HCT116 (cell line): Measurements from ENCODE around the gene ZBTB2. TPM values are rescaled to one million over a fixed set of nuclear protein-coding genes. Genes with fewer than 3 reads are reported as not detected.

Experiments
- ATAC-seq: fragments of 200-7000 bp; cut with Tn5 transposase; 2 replicates; pipeline ENCODE4 v1.9.1; 2020; ENCODE audit warnings: mild to moderate bottlenecking, moderate library complexity
- BruUV-seq: library from RNA; stranded (reverse); fragments of 400-500 nt; replicated peaks from 2 replicates; lab custom pipeline; 2021; lab: Mats Ljungman, UMichigan
- CTCF ChIA-PET: fragments of 300-600 bp; sonication (Branson Sonifier 250); formaldehyde crosslinking; loops from one replicate; lab custom pipeline; 2021; ENCODE audit warnings: antibody characterized with exemption; lab: Charles Lee
- POLR2A ChIA-PET: fragments of 300-600, 350-600 bp; sonication (Branson Sonifier 250); formaldehyde crosslinking; loops from one replicate; lab custom pipeline; 2021; ENCODE audit warnings: antibody characterized with exemption; lab: Charles Lee
- RAD21 ChIA-PET, 2 experiments: fragments of 300-600 bp; sonication (Branson Sonifier 250); formaldehyde crosslinking; loops; one replicate each; lab custom pipeline; 2023; ENCODE audit warnings: low total read pairs in 2 of 2; ENCODE audit not compliant: uncharacterized antibody in 2 of 2, unreplicated experiment in 2 of 2, low non-redundant PET in 1 of 2; lab: Charles Lee
- DNase-seq: peaks from one replicate; pipeline ENCODE4 v3.0.0-alpha.2; 2010; ENCODE audit warnings: low read depth, low spot score
- H2AFZ ChIP-seq: fragments of 200-600 bp; shearing (Covaris generic), sonication (generic); 2 replicates; pipeline ENCODE4 v1.6.1; 2017; ENCODE audit warnings: low read depth, mixed run types, mixed read lengths, antibody characterized with exemption, low read length; ENCODE audit not compliant: poor library complexity, severe bottlenecking
- H3K27ac ChIP-seq: 2 replicates; pipeline ENCODE4 v1.5.1; 2012; ENCODE audit warnings: low read depth, low read length
- H3K27me3 ChIP-seq: fragments of 200-600 bp; sonication (generic); 2 replicates; pipeline ENCODE4 v1.6.1; 2016; ENCODE audit warnings: mixed run types, low read length, mixed read lengths; ENCODE audit not compliant: insufficient read depth
- H3K36me3 ChIP-seq, 2 experiments: fragments of 200-500 bp in 1 of 2; fragments of 200-600 bp in 1 of 2; sonication (Bioruptor generic) in 1 of 2; sonication (generic) in 1 of 2; 2 replicates each; pipeline versions ENCODE4 v1.5.1 to v1.6.1; 2014 to 2016; ENCODE audit warnings: low read length in 2 of 2, inconsistent platforms in 1 of 2, mixed read lengths in 1 of 2, mixed run types in 1 of 2; ENCODE audit not compliant: insufficient read depth in 2 of 2, control insufficient read depth in 1 of 2
- H3K4me1 ChIP-seq, 2 experiments: fragments of 200-600 bp in 1 of 2; sonication (generic) in 1 of 2; 2 replicates each; pipeline versions ENCODE4 v1.5.1 to v1.6.1; 2012 to 2017; ENCODE audit warnings: low read length in 2 of 2, inconsistent platforms in 1 of 2, mild to moderate bottlenecking in 1 of 2, mixed read lengths in 1 of 2, mixed run types in 1 of 2, moderate library complexity in 1 of 2; ENCODE audit not compliant: insufficient read depth in 2 of 2, control insufficient read depth in 1 of 2
- H3K4me2 ChIP-seq: fragments of 200-600 bp; sonication (generic); 2 replicates; pipeline ENCODE4 v1.6.1; 2017; ENCODE audit warnings: mixed run types, low read length, mixed read lengths
- H3K4me3 ChIP-seq, 2 experiments: fragments of 200-600 bp in 1 of 2; sonication (generic) in 1 of 2; replicated peaks in 1 of 2; 2 replicates each; pipeline ENCODE4 v1.5.1; 2011 to 2016; ENCODE audit warnings: low read length in 2 of 2, control low read depth in 1 of 2, low read depth in 1 of 2, mild to moderate bottlenecking in 1 of 2, mixed read lengths in 1 of 2, mixed run types in 1 of 2
- H3K79me2 ChIP-seq: fragments of 200-600 bp; sonication (generic); 2 replicates; pipeline ENCODE4 v1.6.1; 2017; ENCODE audit warnings: mild to moderate bottlenecking, mixed run types, low read length, moderate library complexity, mixed read lengths; ENCODE audit not compliant: insufficient read depth
- H3K9ac ChIP-seq: fragments of 200-600 bp; sonication (generic); 2 replicates; pipeline ENCODE4 v1.6.1; 2016; ENCODE audit warnings: low read length, mixed read lengths
- H3K9me2 ChIP-seq: fragments of 200-600 bp; sonication (generic), shearing (Covaris generic); 2 replicates; pipeline ENCODE4 v1.6.1; 2017; ENCODE audit warnings: mixed run types, mild to moderate bottlenecking, moderate library complexity; ENCODE audit not compliant: insufficient read depth
- H3K9me3 ChIP-seq, 2 experiments: fragments of 200-500 bp in 1 of 2; fragments of 200-600 bp in 1 of 2; sonication (Bioruptor generic) in 1 of 2; sonication (generic) in 1 of 2; 2 replicates each; pipeline ENCODE4 v1.6.1; 2014 to 2017; ENCODE audit warnings: low read length in 2 of 2, mixed read lengths in 2 of 2, inconsistent platforms in 1 of 2, low read depth in 1 of 2, mild to moderate bottlenecking in 1 of 2, mixed run types in 1 of 2, moderate library complexity in 1 of 2; ENCODE audit not compliant: control insufficient read depth in 1 of 2, insufficient read depth in 1 of 2
- H4K20me1 ChIP-seq: fragments of 200-600 bp; sonication (generic), shearing (Covaris generic); 2 replicates; pipeline ENCODE4 v1.6.1; 2017; ENCODE audit warnings: mixed run types, mild to moderate bottlenecking, moderate library complexity; ENCODE audit not compliant: insufficient read depth
- CBX3 ChIP-seq: IDR thresholded peaks from 2 replicates; pipeline ENCODE4 v1.6.1; 2012; ENCODE audit warnings: low read depth
- CTCF ChIP-seq, 3 experiments: fragments of 200-600 bp in 1 of 3; sonication (generic) in 1 of 3; IDR thresholded peaks in 2 of 3; conservative IDR thresholded peaks in 1 of 3; 2 replicates each; pipeline ENCODE4 v1.5.1; 2012 to 2017; ENCODE audit warnings: low read depth in 2 of 3, low read length in 2 of 3, antibody characterized with exemption in 1 of 3, borderline replicate concordance in 1 of 3, control low read depth in 1 of 3, mild to moderate bottlenecking in 1 of 3, mixed read lengths in 1 of 3, mixed run types in 1 of 3, moderate library complexity in 1 of 3; ENCODE audit not compliant: insufficient read depth in 1 of 3
- EGR1 ChIP-seq: IDR thresholded peaks from 2 replicates; pipeline ENCODE4 v1.6.1; 2012; ENCODE audit warnings: low read depth
- EZH2 ChIP-seq: fragments of 200-600 bp; sonication (generic); IDR thresholded peaks from 2 replicates; pipeline ENCODE4 v1.6.1; 2017; ENCODE audit warnings: antibody characterized with exemption, mixed run types
- EZH2phosphoT487 ChIP-seq: fragments of 200-600 bp; IDR thresholded peaks from 2 replicates; pipeline ENCODE4 v1.6.1; 2018; ENCODE audit warnings: antibody characterized with exemption, borderline replicate concordance
- FOSL1 ChIP-seq: IDR thresholded peaks from 2 replicates; pipeline ENCODE4 v1.6.1; 2012; ENCODE audit warnings: low read depth
- JUND ChIP-seq: IDR thresholded peaks from 2 replicates; pipeline ENCODE4 v1.6.1; 2012
- REST ChIP-seq: IDR thresholded peaks from 2 replicates; pipeline ENCODE4 v1.6.1; 2012; ENCODE audit warnings: low read depth
- SRF ChIP-seq: IDR thresholded peaks from 2 replicates; pipeline ENCODE4 v1.6.1; 2012; ENCODE audit warnings: low read depth
- TCF7L2 ChIP-seq: IDR thresholded peaks from 2 replicates; pipeline ENCODE4 v1.7.0; 2011; ENCODE audit warnings: borderline replicate concordance, inconsistent platforms; ENCODE audit not compliant: insufficient read depth, insufficient read length; ENCODE audit errors: extremely low read depth
- intact Hi-C: fragments of 100-400 bp; cut with micrococcal nuclease; formaldehyde crosslinking; loops from 2 replicates; pipeline ENCODE4 v1.10.0; 2022
- total RNA-seq: library from RNA; stranded (reverse); gene quantifications from one replicate; pipeline ENCODE4 v1.2.1, GENCODE V29; 2021; ENCODE audit not compliant: unreplicated experiment
- TF ChIP-seq, protein P1 (sequence below): IDR thresholded peaks from 2 replicates; pipeline ENCODE4 v1.6.1; 2011; ENCODE audit warnings: mild to moderate bottlenecking, low read length, moderate library complexity; ENCODE audit not compliant: insufficient replicate concordance; ENCODE audit errors: extremely low read depth

Gene ZBTB2
- total RNA-seq, 1 experiment from 2014 or later, result 12.5 TPM

DNA sequence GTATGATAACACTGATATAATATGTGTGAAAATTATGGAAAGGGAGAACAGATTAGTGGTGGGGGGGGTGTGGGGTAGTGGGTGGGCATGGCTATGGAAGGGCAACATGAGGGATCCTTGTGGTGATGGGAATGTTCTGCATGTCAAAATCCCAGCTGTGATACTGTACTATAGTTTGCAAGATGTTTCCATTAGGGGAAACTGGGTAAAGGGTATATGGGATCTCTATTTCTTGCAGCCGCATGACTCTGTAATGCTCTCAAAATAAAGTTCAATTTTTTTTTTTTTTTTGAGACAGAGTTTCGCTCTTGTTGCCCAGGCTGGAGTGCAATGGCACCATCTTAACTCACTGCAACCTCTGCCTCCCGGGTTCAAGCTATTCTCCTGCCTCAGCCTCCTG, 14.3 kb downstream of the ZBTB2 start:
- Histone ChIP-seq H3K4me1 (peaks cover 21 to 34% of the 10 kb centered on the region in 2 experiments), H3K4me3 (no peak overlapping the region), H3K27me3 (no peaks in the 10 kb centered on the region), H3K9me3 (no peaks in the 10 kb centered on the region), H3K9ac (no peak overlapping the region), H3K9me2 (no peaks in the 10 kb centered on the region), H2AFZ (no peak overlapping the region), H3K4me2 (no peak overlapping the region), H4K20me1 (no peaks in the 10 kb centered on the region), H3K36me3 (no peaks in the 10 kb centered on the region; a peak in 1 of 4 replicates), H3K27ac (no peak overlapping the region), H3K79me2 (peaks cover 81% of the 10 kb centered on the region)
- ChIA-PET CTCF (no interaction called here), RAD21 (no interaction called here), POLR2A (interaction anchor here (0.6 to 1.6 kb wide), 2 partner anchors 13 to 290 kb away, joined by 3 to 5 read pairs; no protein-coding TSS in a partner anchor)
- ATAC-seq, result no peak
- no peak for DNase-seq
- intact Hi-C loops, result no loop called here
- no TSS peak for BruUV-seq
- TF ChIP-seq REST (no peak), FOSL1 (no peak), EZH2phosphoT487 (no peak), JUND (no peak), TCF7L2 (no peak), CTCF (IDR thresholded peaks at IDR 0.05 in 2 of 3, conservative IDR thresholded peaks at IDR 0.05 in 1 of 3; ENCODE audit: borderline replicate concordance in 1 of 3, insufficient read depth in 1 of 3, low read depth in 2 of 3, low read length in 2 of 3) (no peak), EZH2 (no peak), CBX3 (no peak), SRF (no peak), EGR1 (no peak)
- TF ChIP-seq, protein P1, sequence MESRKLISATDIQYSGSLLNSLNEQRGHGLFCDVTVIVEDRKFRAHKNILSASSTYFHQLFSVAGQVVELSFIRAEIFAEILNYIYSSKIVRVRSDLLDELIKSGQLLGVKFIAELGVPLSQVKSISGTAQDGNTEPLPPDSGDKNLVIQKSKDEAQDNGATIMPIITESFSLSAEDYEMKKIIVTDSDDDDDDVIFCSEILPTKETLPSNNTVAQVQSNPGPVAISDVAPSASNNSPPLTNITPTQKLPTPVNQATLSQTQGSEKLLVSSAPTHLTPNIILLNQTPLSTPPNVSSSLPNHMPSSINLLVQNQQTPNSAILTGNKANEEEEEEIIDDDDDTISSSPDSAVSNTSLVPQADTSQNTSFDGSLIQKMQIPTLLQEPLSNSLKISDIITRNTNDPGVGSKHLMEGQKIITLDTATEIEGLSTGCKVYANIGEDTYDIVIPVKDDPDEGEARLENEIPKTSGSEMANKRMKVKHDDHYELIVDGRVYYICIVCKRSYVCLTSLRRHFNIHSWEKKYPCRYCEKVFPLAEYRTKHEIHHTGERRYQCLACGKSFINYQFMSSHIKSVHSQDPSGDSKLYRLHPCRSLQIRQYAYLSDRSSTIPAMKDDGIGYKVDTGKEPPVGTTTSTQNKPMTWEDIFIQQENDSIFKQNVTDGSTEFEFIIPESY, result no peak
